H9 (cell line): ENCODE measurements around the gene LDB1. TPM values are rescaled to one million over a fixed set of nuclear protein-coding genes. Genes with fewer than 3 reads are reported as not detected.
A peak's percentile ranks its signal among the peaks of the same experiment; 100 is the strongest.

Experiments used
- DNase-seq: peaks from one replicate; pipeline ENCODE4 v3.0.0-alpha.2; 2017
- H2AFZ ChIP-seq: one replicate; pipeline ENCODE4 v1.6.1; 2013; ENCODE audit warnings: mild to moderate bottlenecking, low read length, control low read depth, moderate library complexity
- H2AK5ac ChIP-seq: 2 replicates; pipeline ENCODE4 v1.6.1; 2013; ENCODE audit warnings: low read length, control low read depth, mixed read lengths; ENCODE audit not compliant: insufficient read length
- H2BK120ac ChIP-seq: one replicate; pipeline ENCODE4 v1.6.1; 2013; ENCODE audit warnings: low read depth, mild to moderate bottlenecking, low read length, control low read depth, inconsistent platforms; ENCODE audit not compliant: poor library complexity, severe bottlenecking
- H2BK12ac ChIP-seq: 2 replicates; pipeline ENCODE4 v1.6.1; 2013; ENCODE audit warnings: low read length, control low read depth, mixed read lengths, low read depth; ENCODE audit not compliant: insufficient read length
- H2BK15ac ChIP-seq: 2 replicates; pipeline ENCODE4 v1.6.1; 2013; ENCODE audit warnings: low read depth, low read length, control low read depth
- H2BK20ac ChIP-seq: one replicate; pipeline ENCODE4 v1.6.1; 2013; ENCODE audit warnings: low read depth, mild to moderate bottlenecking, low read length, control low read depth, inconsistent platforms; ENCODE audit not compliant: poor library complexity, severe bottlenecking
- H2BK5ac ChIP-seq: 2 replicates; pipeline ENCODE4 v1.6.1; 2013; ENCODE audit warnings: low read length, control low read depth, mixed read lengths; ENCODE audit not compliant: insufficient read length
- H3K14ac ChIP-seq: 2 replicates; pipeline ENCODE4 v1.6.1; 2013; ENCODE audit warnings: low read length, control low read depth; ENCODE audit not compliant: insufficient read depth
- H3K18ac ChIP-seq: 2 replicates; pipeline ENCODE4 v1.6.1; 2013; ENCODE audit warnings: low read depth, mild to moderate bottlenecking, mixed read lengths, low read length, control low read depth; ENCODE audit not compliant: insufficient read length
- H3K23ac ChIP-seq: 2 replicates; pipeline ENCODE4 v1.6.1; 2013; ENCODE audit warnings: low read length, control low read depth, mixed read lengths, low read depth; ENCODE audit not compliant: insufficient read length
- H3K23me2 ChIP-seq: 2 replicates; pipeline ENCODE4 v1.6.1; 2013; ENCODE audit warnings: low read depth, mild to moderate bottlenecking, mixed read lengths, low read length, control low read depth; ENCODE audit not compliant: insufficient read length, poor library complexity, severe bottlenecking
- H3K27ac ChIP-seq: 2 replicates; pipeline ENCODE4 v1.5.1; 2013; ENCODE audit warnings: low read length, control low read depth, mixed read lengths, low read depth; ENCODE audit not compliant: insufficient read length
- H3K27me3 ChIP-seq: 2 replicates; pipeline ENCODE4 v1.6.1; 2013; ENCODE audit warnings: low read length, control low read depth, inconsistent platforms; ENCODE audit not compliant: insufficient read depth
- H3K4ac ChIP-seq: 2 replicates; pipeline ENCODE4 v1.6.1; 2013; ENCODE audit warnings: low read depth, mild to moderate bottlenecking, control low read depth, inconsistent platforms, low read length, moderate library complexity
- H3K4me1 ChIP-seq: 2 replicates; pipeline ENCODE4 v1.6.1; 2013; ENCODE audit warnings: low read length, control low read depth, inconsistent platforms; ENCODE audit not compliant: insufficient read depth
- H3K4me2 ChIP-seq: 2 replicates; pipeline ENCODE4 v1.6.1; 2013; ENCODE audit warnings: low read length, control low read depth, mixed read lengths; ENCODE audit not compliant: insufficient read length, insufficient read depth
- H3K56ac ChIP-seq: 2 replicates; pipeline ENCODE4 v1.6.1; 2013; ENCODE audit warnings: low read depth, mild to moderate bottlenecking, mixed read lengths, low read length, control low read depth; ENCODE audit not compliant: insufficient read length
- H3K79me1 ChIP-seq: 2 replicates; pipeline ENCODE4 v1.6.1; 2013; ENCODE audit warnings: low read depth, mild to moderate bottlenecking, moderate library complexity, low read length, control low read depth, inconsistent platforms; ENCODE audit not compliant: insufficient read depth, poor library complexity, severe bottlenecking
- H3K79me2 ChIP-seq: 2 replicates; pipeline ENCODE4 v1.6.1; 2013; ENCODE audit warnings: low read length, control low read depth, inconsistent platforms; ENCODE audit not compliant: insufficient read depth
- H3K9ac ChIP-seq: 2 replicates; pipeline ENCODE4 v1.6.1; 2013; ENCODE audit warnings: low read length, control low read depth, mixed read lengths; ENCODE audit not compliant: insufficient read length; ENCODE audit errors: extremely low read depth
- H3K9me3 ChIP-seq: one replicate; pipeline ENCODE4 v1.6.1; 2013; ENCODE audit warnings: low read depth, low read length, inconsistent platforms; ENCODE audit not compliant: control insufficient read depth
- H3T11ph ChIP-seq: one replicate; pipeline ENCODE4 v1.6.1; 2013; ENCODE audit warnings: mild to moderate bottlenecking, low read length, control low read depth, inconsistent platforms
- H4K20me1 ChIP-seq: one replicate; pipeline ENCODE4 v1.6.1; 2013; ENCODE audit not compliant: control insufficient read depth, insufficient read length, insufficient read depth
- H4K5ac ChIP-seq: 2 replicates; pipeline ENCODE4 v1.6.1; 2013; ENCODE audit warnings: low read depth, mild to moderate bottlenecking, mixed read lengths, low read length, control low read depth; ENCODE audit not compliant: insufficient read length
- H4K8ac ChIP-seq: replicated peaks from 2 replicates; pipeline ENCODE4 v1.6.1; 2013; ENCODE audit warnings: low read length, control low read depth, mixed read lengths, low read depth; ENCODE audit not compliant: insufficient read length
- H4K91ac ChIP-seq: 2 replicates; pipeline ENCODE4 v1.6.1; 2013; ENCODE audit warnings: low read depth, mild to moderate bottlenecking, moderate library complexity, mixed read lengths, low read length, control low read depth; ENCODE audit not compliant: insufficient read length
- H3K27ac Mint-ChIP-seq, 3 experiments: 2 replicates in 2 of 3; 3 replicates in 1 of 3; pipeline ENCODE4 v1.8.0; 2020 to 2021; ENCODE audit warnings: mixed read lengths in 3 of 3, mild to moderate bottlenecking in 1 of 3, moderate library complexity in 1 of 3
- H3K27me3 Mint-ChIP-seq: 2 replicates; pipeline ENCODE4 v1.8.0; 2021; ENCODE audit warnings: low read depth, mild to moderate bottlenecking, moderate library complexity, mixed read lengths
- H3K36me3 Mint-ChIP-seq, 3 experiments: 2 replicates in 2 of 3; 3 replicates in 1 of 3; pipeline ENCODE4 v1.8.0; 2020 to 2021; ENCODE audit warnings: low read depth in 3 of 3, mixed read lengths in 3 of 3; ENCODE audit not compliant: insufficient read depth in 1 of 3
- H3K4me1 Mint-ChIP-seq, 2 experiments: 2 replicates each; pipeline ENCODE4 v1.8.0; 2020; ENCODE audit warnings: mixed read lengths in 2 of 2
- H3K4me3 Mint-ChIP-seq, 2 experiments: 2 replicates in 1 of 2; 3 replicates in 1 of 2; pipeline ENCODE4 v1.8.0; 2020 to 2021; ENCODE audit warnings: mild to moderate bottlenecking in 2 of 2, mixed read lengths in 2 of 2, moderate library complexity in 1 of 2
- H3K9me3 Mint-ChIP-seq, 2 experiments: 2 replicates in 1 of 2; 3 replicates in 1 of 2; pipeline ENCODE4 v1.8.0; 2020; ENCODE audit warnings: mild to moderate bottlenecking in 2 of 2, mixed read lengths in 2 of 2, moderate library complexity in 1 of 2
- CTCF ChIP-seq: fragments of 200-600 bp; sonication (generic); conservative IDR thresholded peaks from 3 replicates; pipeline ENCODE4 v1.8.0; 2021; ENCODE audit warnings: antibody characterized with exemption, mild to moderate bottlenecking
- WGBS: extraction: QIAGEN DNeasy Blood & Tissue Kit; methylation state at CpG from one replicate; pipeline ENCODE4 v1.1.7; 2013; ENCODE audit warnings: missing lambda C conversion rate, low lambda C conversion rate, mixed read lengths; ENCODE audit not compliant: insufficient read length; ENCODE audit errors: extremely low coverage; 5-methylcytosine and 5-hydroxymethylcytosine counted together
- total RNA-seq: library from RNA; stranded (reverse); gene quantifications from 2 replicates; pipeline ENCODE4 v1.2.1, GENCODE V29; 2021

Gene LDB1
- total RNA-seq, 1 experiment from 2014 or later, result 80.5 TPM

DNA sequence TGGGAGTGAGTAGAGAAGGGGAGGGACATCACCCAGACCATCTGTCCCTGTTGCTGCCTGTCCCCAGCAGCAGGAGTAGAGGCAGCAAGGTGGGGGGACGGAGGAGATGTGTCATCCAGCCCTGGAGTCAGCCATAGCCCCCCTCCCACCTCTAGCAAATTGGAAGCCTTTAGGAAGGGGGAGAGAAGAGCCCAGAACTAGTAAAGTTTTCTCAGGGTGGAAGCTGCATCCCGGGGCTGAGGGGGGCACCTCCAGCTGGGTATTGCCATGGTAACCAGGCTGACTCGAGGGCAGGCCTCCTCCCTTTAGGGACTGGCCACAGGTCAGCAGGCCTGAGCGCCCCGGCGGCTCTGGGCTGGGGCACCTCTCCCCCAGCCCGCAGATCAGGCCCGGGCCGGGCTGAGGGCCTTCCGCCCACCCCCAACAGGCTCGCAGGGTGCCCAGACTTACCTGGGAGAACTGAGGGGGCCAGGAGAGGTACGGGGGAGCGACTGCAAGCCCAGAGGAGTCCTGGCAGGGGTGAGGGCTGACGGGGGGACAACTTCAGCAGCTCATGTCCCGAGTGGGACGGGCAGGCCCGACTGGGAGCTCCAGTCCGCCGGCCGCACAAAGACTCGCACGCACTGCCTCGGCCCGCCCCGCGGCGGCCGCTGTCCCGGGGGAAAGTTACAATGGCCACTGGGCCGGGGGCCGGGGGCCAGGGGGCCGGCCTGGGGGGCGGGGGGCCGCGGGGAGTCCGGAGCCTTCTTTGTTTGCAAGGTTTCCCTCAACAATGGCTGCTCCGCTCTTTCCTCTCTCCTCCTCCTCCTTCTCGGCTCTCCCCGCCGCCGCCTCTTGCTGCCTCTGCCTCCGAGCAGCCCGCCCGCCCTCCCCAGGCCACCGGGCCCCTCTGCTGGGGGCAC lies 6.0 kb downstream of the LDB1 start:
- no peaks in the 10 kb centered on the region for H3K9me3 ChIP-seq
- Mint-ChIP-seq H3K36me3 (peaks cover 22 to 30% (median 29%) of the 10 kb centered on the region in 3 experiments), H3K4me1 (peaks cover 58 to 66% of the 10 kb centered on the region in 2 experiments), H3K9me3 (no peaks in the 10 kb centered on the region), H3K4me3 (peak overlapping the region; percentile 85 to 91), H3K27me3 (no peaks in the 10 kb centered on the region), H3K27ac (peak overlapping the region; percentile 90 to 97 (median 94); a peak in 5 of 7 replicates)
- H2BK20ac ChIP-seq, result no peak overlapping the region
- no peak overlapping the region for H2BK12ac ChIP-seq
- H4K5ac ChIP-seq, result no peak overlapping the region
- no peak overlapping the region for H3K4ac ChIP-seq
- H4K8ac ChIP-seq, result no peak overlapping the region
- H2BK15ac ChIP-seq, result no peak overlapping the region
- peaks cover 3% of the 10 kb centered on the region for H4K20me1 ChIP-seq
- H3K18ac ChIP-seq, result peak overlapping the region; percentile 46
- no peak for TF ChIP-seq CTCF
- H3K27me3 ChIP-seq, result no peaks in the 10 kb centered on the region
- peak; percentile 38 for DNase-seq
- no peak overlapping the region for H2AK5ac ChIP-seq
- H2BK120ac ChIP-seq, result no peak overlapping the region
- no peak overlapping the region for H3K27ac ChIP-seq
- H3K23me2 ChIP-seq, result peaks cover 14% of the 10 kb centered on the region
- H3K9ac ChIP-seq, result peak overlapping the region; percentile 77
- peak overlapping the region; percentile 82 for H3K4me2 ChIP-seq
- no peak overlapping the region for H4K91ac ChIP-seq
- H2AFZ ChIP-seq, result no peak overlapping the region
- H3K23ac ChIP-seq, result no peak overlapping the region
- H3K56ac ChIP-seq, result no peak overlapping the region
- WGBS, result no CpG with 5 or more reads among the region's 45 CpGs
- H3K79me1 ChIP-seq, result peaks cover 8% of the 10 kb centered on the region
- peak overlapping the region; percentile 91 for H3K14ac ChIP-seq
- H3T11ph ChIP-seq, result no peak overlapping the region
- H3K4me1 ChIP-seq, result peaks cover 19% of the 10 kb centered on the region
- no peak overlapping the region for H2BK5ac ChIP-seq
- peaks cover 32% of the 10 kb centered on the region; the same call in 1 of the 2 replicates for H3K79me2 ChIP-seq
